ENCODE data around the gene STK32B.

STK32B gene

GRCh38 chr4:5067908-5068307 lies 16.6 kb downstream of the STK32B start:
- no peak for DNase-seq (ENCODE audit: low read depth in 2 of 2)

GRCh38 chr4:5069901-5070300 lies 18.6 kb downstream of the STK32B start:
- no peak for DNase-seq (ENCODE audit: low read depth in 2 of 2)

- DNase-seq (ENCODE audit: low read depth in 2 of 2): no peak
Measured at GRCh38 chr4:5072948-5073347, 21.7 kb downstream of the STK32B start.

GRCh38 chr4:5078009-5078408 lies 26.7 kb downstream of the STK32B start:
- DNase-seq (ENCODE audit: low read depth in 2 of 2): no peak

GRCh38 chr4:5079581-5079980 lies 28.3 kb downstream of the STK32B start:
- DNase-seq (ENCODE audit: low read depth in 2 of 2): no peak

GRCh38 chr4:5081441-5081999 lies 30.2 kb downstream of the STK32B start:
- DNase-seq (ENCODE audit: low read depth in 2 of 2): no peak

GRCh38 chr4:5082376-5082775 lies 31.1 kb downstream of the STK32B start:
- DNase-seq (ENCODE audit: low read depth in 2 of 2): no peak

- no peak for DNase-seq (ENCODE audit: low read depth in 2 of 2)
Measured at GRCh38 chr4:5084911-5085475, 33.7 kb downstream of the STK32B start.

GRCh38 chr4:5086535-5086934 lies 35.3 kb downstream of the STK32B start:
- no peak for DNase-seq (ENCODE audit: low read depth in 2 of 2)

- no peak for DNase-seq (ENCODE audit: low read depth in 2 of 2)
Measured at GRCh38 chr4:5096261-5096660, 45.0 kb downstream of the STK32B start.

- no peak for DNase-seq (ENCODE audit: low read depth in 2 of 2)
Measured at GRCh38 chr4:5098176-5098575, 46.9 kb downstream of the STK32B start.

GRCh38 chr4:5100336-5100735 lies 49.1 kb downstream of the STK32B start:
- no peak for DNase-seq (ENCODE audit: low read depth in 2 of 2)

GRCh38 chr4:5100986-5101385 lies 49.7 kb downstream of the STK32B start:
- DNase-seq (ENCODE audit: low read depth in 2 of 2): no peak

- DNase-seq (ENCODE audit: low read depth in 2 of 2): no peak
Measured at GRCh38 chr4:5101571-5101970, 50.3 kb downstream of the STK32B start.

- no peak for DNase-seq (ENCODE audit: low read depth in 2 of 2)
Measured at GRCh38 chr4:5110901-5111300, 59.6 kb downstream of the STK32B start.

- DNase-seq (ENCODE audit: low read depth in 2 of 2): no peak
Measured at GRCh38 chr4:5112333-5113095, 61.2 kb downstream of the STK32B start.

GRCh38 chr4:5114950-5115349 lies 63.7 kb downstream of the STK32B start:
- DNase-seq (ENCODE audit: low read depth in 2 of 2): no peak

GRCh38 chr4:5118091-5118786 lies 67.0 kb downstream of the STK32B start:
- DNase-seq (ENCODE audit: low read depth in 2 of 2): no peak

GRCh38 chr4:5118994-5119835 lies 67.9 kb downstream of the STK32B start:
- no peak for DNase-seq (ENCODE audit: low read depth in 2 of 2)

- DNase-seq (ENCODE audit: low read depth in 2 of 2): no peak
Measured at GRCh38 chr4:5120067-5120466, 68.8 kb downstream of the STK32B start.

- no peak for DNase-seq (ENCODE audit: low read depth in 2 of 2)
Measured at GRCh38 chr4:5120468-5120867, 69.2 kb downstream of the STK32B start.

GRCh38 chr4:5122114-5122513 lies 70.8 kb downstream of the STK32B start:
- no peak for DNase-seq (ENCODE audit: low read depth in 2 of 2)
